AG04450 (cell line): Measurements from ENCODE around the gene MED29. TPM values are rescaled to one million over a fixed set of nuclear protein-coding genes. Genes with fewer than 3 reads are reported as not detected.

Source experiments
- CTCF ChIA-PET: fragments of 300-600, 350-600 bp; formaldehyde crosslinking; extraction: SDS; loops from one replicate; lab custom pipeline; 2022; ENCODE audit warnings: antibody characterized with exemption, inconsistent platforms; lab: Charles Lee
- POLR2A ChIA-PET: fragments of 350-600 bp; formaldehyde crosslinking; extraction: SDS; loops from one replicate; lab custom pipeline; 2021; ENCODE audit warnings: antibody characterized with exemption, inconsistent platforms; lab: Yijun Ruan, JAX
- DNase-seq: peaks from one replicate; pipeline ENCODE4 v3.0.0-alpha.2; 2011; ENCODE audit warnings: low read depth, low spot score
- H3K27ac ChIP-seq: one replicate; pipeline ENCODE4 v1.5.1; 2012; ENCODE audit warnings: low read depth, low read length, control low read depth
- H3K27me3 ChIP-seq: one replicate; pipeline ENCODE4 v1.6.0; 2012; ENCODE audit warnings: low read length; ENCODE audit not compliant: control insufficient read depth, insufficient read depth
- H3K4me3 ChIP-seq: 2 replicates; pipeline ENCODE4 v1.5.1; 2011; ENCODE audit warnings: mild to moderate bottlenecking, low read depth, low read length, control low read depth
- H3K9me3 ChIP-seq: 2 replicates; pipeline ENCODE4 v1.5.1; 2012; ENCODE audit warnings: low read length; ENCODE audit not compliant: control insufficient read depth, insufficient read depth
- CTCF ChIP-seq: IDR thresholded peaks from 2 replicates; pipeline ENCODE4 v1.5.1; 2011; ENCODE audit warnings: low read depth, low read length, control low read depth, inconsistent platforms
- polyA plus RNA-seq: library from polyadenylated mRNA; depleted of rRNA; stranded (reverse); fragments of >200 nt; gene quantifications from 2 replicates; pipeline ENCODE4 v1.2.3, GENCODE V29; 2011

Gene MED29
- polyA plus RNA-seq, 1 experiment = 28.0 TPM

- ChIA-PET POLR2A (interaction anchor here (0.6 to 1.2 kb wide), 5 partner anchors 10 to 1225 kb away, joined by 3 to 5 read pairs (median 3); no protein-coding TSS in a partner anchor), CTCF (interaction anchor here (1.0 kb wide), 1 partner anchor 94 kb away, joined by 5 read pairs; the partner anchor contains the start of gene EID2B)
- H3K4me3 ChIP-seq = no peak overlapping the region
- no peak overlapping the region for H3K27ac ChIP-seq
- H3K27me3 ChIP-seq = no peaks in the 10 kb centered on the region
- H3K9me3 ChIP-seq = no peaks in the 10 kb centered on the region
- no peak for DNase-seq
- no peak for TF ChIP-seq CTCF
Measured at GRCh38 chr19:39438270-39438934, 47.2 kb downstream of the MED29 start.

- POLR2A ChIA-PET = interaction anchor here (0.7 to 3.8 kb wide), 4 partner anchors 9 to 63 kb away, joined by 3 to 38 read pairs (median 4); partner anchors contain the start of gene RPS16
- CTCF ChIA-PET = interaction anchor here (0.6 to 2.5 kb wide), 4 partner anchors 30 to 102 kb away, joined by 3 to 7 read pairs (median 6); partner anchors contain the start of genes PLEKHG2 and SAMD4B
Measured at GRCh38 chr19:39444598-39445195, 53.5 kb downstream of the MED29 start.

GRCh38 chr19:39445196-39446111 is 54.3 kb downstream of the MED29 start, which contains the start of gene SUPT5H:
Gene SUPT5H, plus strand, starts transcription at chr19:39445582. Its CDS starts 309 bp downstream, at chr19:39445891.
- ChIA-PET POLR2A (interaction anchor here (0.6 to 3.8 kb wide), 6 partner anchors 10 to 94 kb away, joined by 3 to 38 read pairs (median 4); partner anchors contain the start of gene RPS16), CTCF (interaction anchor here (0.6 to 2.5 kb wide), 2 partner anchors 29 to 103 kb away, joined by 5 to 6 read pairs; partner anchors contain the start of gene SAMD4B)
- TF ChIP-seq CTCF = no peak
- peak within 1 kb of the TSS; percentile 94 for H3K27ac ChIP-seq
- H3K9me3 ChIP-seq = no peaks in the 10 kb centered on the region; the same call in 1 of the 2 replicates
- H3K4me3 ChIP-seq = peak within 1 kb of the TSS; percentile 99
- peak; percentile 95 for DNase-seq
- no peaks in the 10 kb centered on the region for H3K27me3 ChIP-seq

More at GRCh38 chr19:39444598-39445195, 53.5 kb downstream of the MED29 start:
- Histone ChIP-seq H3K27ac (peak overlapping the region; percentile 94), H3K4me3 (peak overlapping the region; percentile 99), H3K9me3 (no peaks in the 10 kb centered on the region; the same call in 1 of the 2 replicates), H3K27me3 (no peaks in the 10 kb centered on the region)
- no peak for DNase-seq
- TF ChIP-seq CTCF = no peak

GRCh38 chr19:39446365-39447084 is 55.3 kb downstream of the MED29 start:
- POLR2A ChIA-PET = interaction anchor here (0.7 to 3.8 kb wide), 3 partner anchors 11 to 34 kb away, joined by 3 to 38 read pairs (median 4); partner anchors contain the start of genes RPS16 and TIMM50
- H3K9me3 ChIP-seq = no peaks in the 10 kb centered on the region; the same call in 1 of the 2 replicates
- no peak for TF ChIP-seq CTCF
- H3K4me3 ChIP-seq = peak overlapping the region; percentile 99
- no peak for DNase-seq
- CTCF ChIA-PET = interaction anchor here (1.3 kb wide), 1 partner anchor 28 kb away, joined by 5 read pairs; no protein-coding TSS in a partner anchor
- no peaks in the 10 kb centered on the region for H3K27me3 ChIP-seq
- H3K27ac ChIP-seq = no peak overlapping the region
